ENCODE results near the gene LLCFC1.

Gene LLCFC1

GRCh38 chr7:142910031-142910433, 29.3 kb upstream of the LLCFC1 start:
- no peak overlapping the region for H3K4me3 ChIP-seq (ENCODE audit: low read depth, low read length)

- no peak overlapping the region for H3K4me3 ChIP-seq (ENCODE audit: low read depth, low read length)
Measured at GRCh38 chr7:142910481-142910880, 28.8 kb upstream of the LLCFC1 start.

- no peak overlapping the region for H3K4me3 ChIP-seq (ENCODE audit: low read depth, low read length)
Measured at GRCh38 chr7:142913051-142913450, 26.2 kb upstream of the LLCFC1 start.

GRCh38 chr7:142913566-142913965, 25.7 kb upstream of the LLCFC1 start:
- H3K4me3 ChIP-seq (ENCODE audit: low read depth, low read length): no peak overlapping the region

GRCh38 chr7:142914121-142914520, 25.2 kb upstream of the LLCFC1 start:
- no peak overlapping the region for H3K4me3 ChIP-seq (ENCODE audit: low read depth, low read length)

GRCh38 chr7:142915315-142915714, 24.0 kb upstream of the LLCFC1 start:
- H3K4me3 ChIP-seq (ENCODE audit: low read depth, low read length): no peak overlapping the region

GRCh38 chr7:142916508-142916907, 22.8 kb upstream of the LLCFC1 start:
- H3K4me3 ChIP-seq (ENCODE audit: low read depth, low read length): no peak overlapping the region

GRCh38 chr7:142917447-142917846, 21.8 kb upstream of the LLCFC1 start:
- no peak overlapping the region for H3K4me3 ChIP-seq (ENCODE audit: low read depth, low read length)

GRCh38 chr7:142918901-142919300, 20.4 kb upstream of the LLCFC1 start:
- no peak overlapping the region for H3K4me3 ChIP-seq (ENCODE audit: low read depth, low read length)

GRCh38 chr7:142919656-142920055, 19.6 kb upstream of the LLCFC1 start:
- no peak overlapping the region for H3K4me3 ChIP-seq (ENCODE audit: low read depth, low read length)

GRCh38 chr7:142923391-142923790, 15.9 kb upstream of the LLCFC1 start:
- no peak overlapping the region for H3K4me3 ChIP-seq (ENCODE audit: low read depth, low read length)

- no peak overlapping the region for H3K4me3 ChIP-seq (ENCODE audit: low read depth, low read length)
Measured at GRCh38 chr7:142925413-142925812, 13.9 kb upstream of the LLCFC1 start.

GRCh38 chr7:142927085-142927745, 12.1 kb upstream of the LLCFC1 start:
- H3K4me3 ChIP-seq (ENCODE audit: low read depth, low read length): no peak overlapping the region

- H3K4me3 ChIP-seq (ENCODE audit: low read depth, low read length): no peak overlapping the region
Measured at GRCh38 chr7:142927949-142928348, 11.3 kb upstream of the LLCFC1 start.

GRCh38 chr7:142930126-142930730, 9.1 kb upstream of the LLCFC1 start:
- H3K4me3 ChIP-seq (ENCODE audit: low read depth, low read length): no peak overlapping the region

- H3K4me3 ChIP-seq (ENCODE audit: low read depth, low read length): no peak overlapping the region
Measured at GRCh38 chr7:142932386-142933091, 6.7 kb upstream of the LLCFC1 start.

- no peak overlapping the region for H3K4me3 ChIP-seq (ENCODE audit: low read depth, low read length)
Measured at GRCh38 chr7:142933092-142933475, 6.2 kb upstream of the LLCFC1 start.

- H3K4me3 ChIP-seq (ENCODE audit: low read depth, low read length): no peak within 1 kb of the TSS
Measured at GRCh38 chr7:142933624-142934023, 5.7 kb upstream of the LLCFC1 start, which contains the start of gene TRPV5. Gene TRPV5 (minus strand): TSS chr7:142933746. CDS start chr7:142933459, 287 bp downstream.

GRCh38 chr7:142934056-142934455, 5.2 kb upstream of the LLCFC1 start:
- H3K4me3 ChIP-seq (ENCODE audit: low read depth, low read length): no peak overlapping the region

GRCh38 chr7:142935941-142936565, 3.2 kb upstream of the LLCFC1 start:
- H3K4me3 ChIP-seq (ENCODE audit: low read depth, low read length): no peak overlapping the region

GRCh38 chr7:142938611-142939010, 673 bp upstream of the LLCFC1 start:
- no peak overlapping the region for H3K4me3 ChIP-seq (ENCODE audit: low read depth, low read length)
